ENCODE measurements around the gene FGGY. TPM values are rescaled to one million over a fixed set of nuclear protein-coding genes. Genes with fewer than 3 reads are reported as not detected.

Gene FGGY
- total RNA-seq, 1 experiment from 2014 or later: 14.6 TPM

DNA sequence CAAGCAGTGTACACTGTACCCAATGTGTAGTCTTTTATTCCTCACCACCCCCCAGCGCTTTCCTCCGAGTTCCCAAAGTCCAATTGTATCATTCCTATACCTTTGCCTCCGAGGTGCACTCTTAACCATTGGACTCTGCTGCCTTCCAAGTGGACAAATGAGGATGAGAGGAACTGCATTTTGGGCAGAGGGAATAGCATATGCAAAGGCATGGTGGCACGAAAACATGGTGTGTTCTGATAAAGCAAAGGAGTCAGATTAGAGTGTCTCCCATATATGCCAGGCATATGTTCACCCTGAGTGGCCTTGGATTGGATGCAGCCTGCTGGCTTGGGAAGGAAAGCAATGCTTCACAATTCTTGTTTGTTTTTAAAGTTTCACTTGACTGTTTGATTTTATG, 25.5 kb downstream of the FGGY start:
- peaks cover 16 to 43% (median 19%) of the 10 kb centered on the region in 3 experiments for H3K36me3 Mint-ChIP-seq (ENCODE audit: insufficient read depth in 1 of 3, low read depth in 3 of 3)

More for the DNA sequence above, 25.5 kb downstream of the FGGY start:
- no peak overlapping the region for H4K91ac ChIP-seq (ENCODE audit: insufficient read length, low read depth, low read length)
- no peak overlapping the region for H2BK120ac ChIP-seq (ENCODE audit: low read depth, low read length, poor library complexity, severe bottlenecking)
- no peaks in the 10 kb centered on the region for H3K79me2 ChIP-seq (ENCODE audit: insufficient read depth, low read length)
- no peak overlapping the region for H3K18ac ChIP-seq (ENCODE audit: insufficient read length, low read depth, low read length)
- H3K14ac ChIP-seq (ENCODE audit: insufficient read depth, low read length): no peak overlapping the region
- H3K9me3 ChIP-seq (ENCODE audit: control insufficient read depth, low read depth, low read length): no peaks in the 10 kb centered on the region
- no peak overlapping the region for H3T11ph ChIP-seq (ENCODE audit: low read length)
- no peak overlapping the region for H3K9ac ChIP-seq (ENCODE audit: extremely low read depth, insufficient read length, low read length)
- no peak overlapping the region for H2BK12ac ChIP-seq (ENCODE audit: insufficient read length, low read depth, low read length)
- H2AFZ ChIP-seq (ENCODE audit: low read length): no peak overlapping the region
- H3K9me3 Mint-ChIP-seq: peaks cover 8 to 14% of the 10 kb centered on the region in 2 experiments; a peak in 3 of 5 replicates
- no peak overlapping the region for H3K27ac Mint-ChIP-seq
- no peaks in the 10 kb centered on the region for H3K79me1 ChIP-seq (ENCODE audit: insufficient read depth, low read depth, low read length, poor library complexity, severe bottlenecking)
- no peaks in the 10 kb centered on the region; the same call in 1 of the 2 replicates for H3K27me3 Mint-ChIP-seq (ENCODE audit: low read depth)
- no peaks in the 10 kb centered on the region; the same call in 1 of the 2 replicates for H3K4me1 ChIP-seq (ENCODE audit: insufficient read depth, low read length)
- DNase-seq: no peak
- TF ChIP-seq CTCF (conservative IDR thresholded peaks at IDR 0.05): no peak
- no peak overlapping the region for H3K23ac ChIP-seq (ENCODE audit: insufficient read length, low read depth, low read length)
- no peak overlapping the region for H2BK20ac ChIP-seq (ENCODE audit: low read depth, low read length, poor library complexity, severe bottlenecking)
- no CpG with 5 or more reads among the region's 4 CpGs for WGBS (ENCODE audit: extremely low coverage, insufficient read length, low lambda C conversion rate)
- no peak overlapping the region for H4K8ac ChIP-seq (replicated peaks; ENCODE audit: insufficient read length, low read depth, low read length)
- H4K20me1 ChIP-seq (ENCODE audit: control insufficient read depth, insufficient read depth, insufficient read length): no peaks in the 10 kb centered on the region
- no peak overlapping the region for H3K56ac ChIP-seq (ENCODE audit: insufficient read length, low read depth, low read length)
- H3K23me2 ChIP-seq (ENCODE audit: insufficient read length, low read depth, low read length, poor library complexity, severe bottlenecking): no peaks in the 10 kb centered on the region
- H3K4me1 Mint-ChIP-seq: peaks cover 14% of the 10 kb centered on the region in 2 experiments
- no peak overlapping the region for H3K4me2 ChIP-seq (ENCODE audit: insufficient read depth, insufficient read length, low read length)
- no peak overlapping the region for H2AK5ac ChIP-seq (ENCODE audit: insufficient read length, low read length)
- H3K4ac ChIP-seq (ENCODE audit: low read depth, low read length): no peak overlapping the region
- no peak overlapping the region for H4K5ac ChIP-seq (ENCODE audit: insufficient read length, low read depth, low read length)
- no peaks in the 10 kb centered on the region for H3K27me3 ChIP-seq (ENCODE audit: insufficient read depth, low read length)
- H3K27ac ChIP-seq (ENCODE audit: insufficient read length, low read depth, low read length): no peak overlapping the region
- H2BK5ac ChIP-seq (ENCODE audit: insufficient read length, low read length): no peak overlapping the region
- no peak overlapping the region for H3K4me3 Mint-ChIP-seq
- no peak overlapping the region for H2BK15ac ChIP-seq (ENCODE audit: low read depth, low read length)
